ENCODE results near the gene UST.
"Not testable (repeated sequence)": the region's sequence is repeated elsewhere in the genome, so short reads cannot be mapped to it uniquely, and the experiment has no call there.

Gene UST

DNA sequence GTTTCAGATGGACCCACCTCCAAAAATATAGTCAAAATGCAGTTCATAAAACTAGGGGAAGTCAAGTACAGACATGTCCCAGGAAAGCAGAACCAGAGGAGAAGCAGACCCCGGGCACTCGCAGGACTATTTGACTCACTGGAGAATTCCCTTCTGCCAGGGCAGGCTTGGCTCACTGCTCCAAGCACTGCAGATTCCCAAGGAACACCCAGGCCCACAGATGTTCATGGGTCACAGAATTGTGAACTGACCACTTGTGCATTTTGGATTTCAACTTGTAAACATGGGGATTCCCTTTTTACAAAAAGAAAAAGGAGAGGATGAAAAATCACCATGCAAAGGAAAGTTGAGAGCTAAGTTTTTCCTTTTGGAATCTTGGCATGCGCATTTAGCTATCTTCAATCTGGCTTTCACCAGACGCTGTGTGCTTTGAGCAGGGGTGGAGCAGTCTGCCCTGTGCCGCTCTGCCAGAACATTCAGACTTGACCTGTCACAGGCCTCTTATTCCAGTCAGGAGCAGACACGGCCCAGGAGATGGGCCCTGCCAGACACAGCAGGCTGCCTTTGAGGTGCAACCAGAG lies 333.2 kb downstream of the UST start:
- FAIRE-seq (no peak), DNase-seq (ENCODE audit: low spot score) (no peak)

DNA sequence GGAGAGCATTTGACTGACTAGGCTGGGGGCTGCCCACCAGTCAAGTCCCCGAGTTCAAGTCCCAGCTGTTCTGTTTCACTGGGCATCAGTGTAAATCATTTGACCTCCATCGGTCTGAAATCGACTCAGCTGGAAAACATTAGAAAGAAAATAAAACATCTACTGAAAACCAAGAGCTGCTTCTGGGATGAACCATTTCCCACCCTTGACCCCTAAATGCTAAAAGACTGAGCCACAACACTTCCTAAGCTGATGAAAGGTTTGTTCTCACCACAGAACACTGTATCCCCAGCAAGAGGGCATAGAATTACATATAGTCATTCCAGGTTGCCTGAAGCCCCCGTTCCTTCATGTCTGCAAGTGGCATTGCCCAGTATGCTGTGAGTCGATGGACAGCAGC lies 333.7 kb downstream of the UST start:
- no peak for DNase-seq (ENCODE audit: low spot score)
- no peak for FAIRE-seq

DNA sequence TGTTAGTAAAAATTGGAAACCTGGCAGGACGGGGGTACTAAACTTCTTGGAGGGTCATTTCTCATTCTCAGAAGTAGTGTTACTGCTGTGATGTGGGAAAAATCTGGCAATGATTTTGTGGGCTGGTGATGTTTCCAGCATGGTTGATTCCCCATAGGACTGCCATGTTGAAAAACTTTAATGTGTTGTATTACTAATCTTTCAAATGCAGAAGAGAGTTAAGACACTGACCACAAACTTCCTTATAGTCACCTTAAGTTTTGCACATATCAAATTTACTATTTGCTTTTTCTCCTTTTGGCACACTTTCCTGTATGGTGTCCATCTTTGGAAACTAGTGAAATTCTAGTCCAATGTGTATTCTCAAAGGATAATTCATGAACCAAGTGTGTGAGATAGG lies 334.5 kb downstream of the UST start:
- DNase-seq (ENCODE audit: low spot score) (no peak), FAIRE-seq (no peak)

DNA sequence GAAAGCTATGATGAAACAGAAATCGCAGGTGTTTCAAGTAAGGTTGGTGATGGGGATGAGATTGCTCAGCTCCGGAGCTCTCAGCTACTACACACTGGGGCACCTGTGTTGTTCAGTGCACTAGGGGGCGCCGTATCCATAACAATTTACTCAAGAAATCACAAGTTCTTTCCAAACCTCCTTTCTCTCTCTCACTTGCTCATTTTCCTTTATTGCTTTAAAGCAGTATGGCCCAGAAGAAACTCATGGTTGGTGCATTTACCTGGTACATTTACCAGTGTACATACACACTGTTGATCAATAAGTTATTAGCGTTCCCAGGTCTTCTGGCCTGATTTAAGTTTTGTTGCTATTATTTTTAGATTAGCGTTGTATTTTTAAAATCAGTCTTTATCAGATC lies 335.5 kb downstream of the UST start:
- FAIRE-seq: peak; percentile 69

DNA sequence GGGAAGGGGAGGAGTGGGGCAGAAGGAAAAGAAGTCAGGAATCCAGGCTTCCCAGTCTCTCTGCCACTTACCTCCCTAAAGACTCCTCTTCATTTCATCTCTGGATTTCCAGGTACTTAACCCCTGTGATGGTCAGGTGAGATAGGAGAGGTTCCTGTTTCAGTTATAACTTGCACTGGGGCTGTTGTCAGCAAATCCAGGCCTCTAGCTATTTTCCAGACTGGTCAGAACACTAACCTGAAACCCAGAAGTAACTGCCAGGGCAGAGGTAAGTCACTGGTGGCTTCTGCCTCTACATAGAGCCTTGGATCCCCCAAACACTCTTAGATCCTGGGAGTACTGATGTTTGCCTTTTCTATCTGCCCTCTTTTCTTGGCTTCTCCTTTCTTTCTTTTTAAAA lies 337.2 kb downstream of the UST start:
- DNase-seq (ENCODE audit: low spot score) (no peak), FAIRE-seq (no peak)

More for the DNA sequence above, 335.5 kb downstream of the UST start:
- peak; percentile 57 for DNase-seq (ENCODE audit: low spot score)

DNA sequence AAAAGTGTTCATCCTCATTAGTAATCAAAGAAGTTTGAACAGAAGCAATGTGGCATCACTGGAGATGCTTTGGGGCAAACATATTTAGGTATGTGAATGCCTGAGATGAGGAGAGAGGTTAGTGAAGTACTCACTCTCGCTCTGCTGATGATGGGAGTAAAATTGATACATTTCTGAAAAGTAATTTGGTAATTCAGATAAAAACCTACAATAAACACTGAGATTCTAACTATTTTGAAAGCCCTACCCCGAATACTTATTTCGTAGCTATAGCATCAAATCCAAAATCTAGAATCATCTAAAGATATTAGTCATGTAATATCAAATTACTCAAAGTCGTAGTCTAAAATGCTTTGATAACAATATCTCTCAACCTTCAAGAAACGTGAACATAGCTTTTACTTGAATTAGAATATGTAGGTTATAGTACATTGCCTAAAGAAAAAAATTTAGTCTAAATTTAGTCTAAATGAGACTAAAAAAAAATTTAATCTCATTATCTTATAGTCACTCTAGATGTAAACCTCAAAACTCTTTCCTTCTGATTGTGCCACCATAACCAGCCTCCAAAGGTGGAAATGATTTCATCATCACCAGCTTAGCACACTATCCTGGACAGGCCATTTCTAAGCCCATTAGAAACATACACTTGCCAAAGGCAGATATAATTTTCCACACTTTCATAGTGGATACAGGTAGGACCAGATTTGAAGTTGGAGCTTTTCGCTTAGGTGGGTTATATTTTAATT lies 338.2 kb downstream of the UST start:
- no peak for DNase-seq (ENCODE audit: low spot score)
- FAIRE-seq: no peak

DNA sequence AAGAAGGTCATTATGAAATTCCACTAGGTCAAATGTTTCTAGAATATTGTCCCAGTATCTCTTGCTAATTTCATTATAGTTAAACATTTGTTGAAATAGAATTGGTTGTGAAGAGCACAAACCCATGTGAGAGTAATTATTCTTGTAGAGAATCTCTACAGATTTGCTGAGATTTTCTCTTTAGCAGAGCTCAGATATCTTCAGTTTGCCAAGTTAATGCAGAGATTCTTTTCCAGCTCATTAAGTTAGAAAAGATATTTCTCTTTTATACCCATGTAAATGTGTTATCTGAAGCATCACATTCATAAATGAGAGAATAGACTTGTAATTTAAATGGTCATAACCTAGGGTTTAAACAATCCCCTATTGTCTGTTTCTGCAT lies 338.7 kb downstream of the UST start:
- DNase-seq (ENCODE audit: low spot score): no peak
- no peak for FAIRE-seq

DNA sequence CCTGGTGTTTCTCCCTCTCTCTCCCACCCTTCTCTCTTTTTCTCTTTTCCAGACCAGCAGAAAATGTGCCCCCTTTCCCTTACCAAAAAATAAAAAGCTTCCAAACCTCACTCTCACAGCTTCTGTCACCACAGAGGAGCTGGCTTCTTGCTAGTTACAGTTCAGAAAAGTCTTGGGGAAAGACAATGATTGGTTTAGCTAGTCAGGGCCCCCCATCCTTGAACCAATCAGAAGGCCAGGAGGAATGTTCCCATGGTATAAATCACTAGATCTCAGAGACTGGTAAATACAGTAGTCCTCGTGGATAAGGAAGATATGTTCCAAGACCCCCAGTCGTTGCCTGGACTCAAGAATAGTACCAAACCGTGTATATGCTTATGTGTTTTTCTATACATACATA lies 339.5 kb downstream of the UST start:
- FAIRE-seq: no peak
- no peak for DNase-seq (ENCODE audit: low spot score)

DNA sequence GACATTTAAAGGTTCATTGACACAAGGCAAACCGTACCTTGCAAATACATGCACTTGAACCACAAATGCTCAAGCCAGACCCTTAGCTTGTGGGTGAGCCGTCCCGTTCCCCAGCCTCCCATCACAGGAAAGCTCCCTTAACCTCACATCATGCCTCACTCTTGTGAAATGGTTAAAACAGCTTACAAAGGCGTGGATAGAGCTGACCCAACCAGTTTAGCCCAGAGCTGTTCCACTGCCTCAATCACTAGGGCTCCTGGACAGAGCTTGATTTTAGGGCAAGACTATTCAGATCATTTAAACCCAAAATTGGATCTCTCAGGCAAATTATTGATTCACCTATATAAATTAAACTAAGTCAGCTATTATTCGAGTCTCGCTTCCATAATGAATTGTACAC lies 341.1 kb downstream of the UST start:
- DNase-seq (ENCODE audit: low spot score) (no peak), FAIRE-seq (no peak)

DNA sequence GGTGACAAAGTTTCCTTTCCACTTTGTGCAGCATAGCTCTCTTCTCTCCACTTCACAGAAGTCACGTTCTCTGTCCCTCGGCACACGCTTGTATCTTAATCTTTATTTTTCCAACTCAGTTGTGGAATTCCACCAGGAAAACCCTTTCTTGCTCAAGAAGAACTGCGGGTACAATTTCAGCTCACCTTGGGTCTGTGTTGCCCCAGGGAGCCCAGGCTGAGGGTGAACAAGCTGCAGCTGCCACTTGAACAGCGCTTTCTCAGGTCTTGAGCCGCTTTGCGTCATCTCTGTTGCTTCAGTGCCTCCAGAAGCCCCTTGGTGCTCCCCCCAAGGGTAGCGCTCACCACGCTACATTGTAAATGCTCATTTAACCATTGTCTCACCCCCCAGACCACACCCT lies 341.5 kb downstream of the UST start:
- DNase-seq (ENCODE audit: low spot score) (no peak), FAIRE-seq (no peak)

DNA sequence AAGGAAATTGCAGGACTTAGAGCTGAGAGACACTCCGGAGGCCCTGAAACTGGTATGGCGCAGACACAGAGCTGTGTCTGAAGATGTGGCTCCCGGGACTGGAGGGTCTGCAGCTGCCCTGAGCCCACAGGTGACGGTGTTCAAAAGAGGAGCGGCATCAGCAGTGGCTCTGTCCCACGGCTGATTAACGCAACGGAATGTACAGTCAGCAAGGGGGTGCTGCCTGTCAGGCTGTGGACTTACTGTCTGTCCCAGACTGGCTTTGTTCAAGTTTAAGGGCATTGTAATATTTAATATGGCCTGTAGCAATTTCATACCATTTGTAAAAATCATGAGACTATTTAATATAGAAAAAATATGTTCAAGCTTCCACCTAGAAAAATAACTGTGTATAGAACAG lies 342.7 kb downstream of the UST start:
- no peak for DNase-seq (ENCODE audit: low spot score)
- FAIRE-seq: no peak

DNA sequence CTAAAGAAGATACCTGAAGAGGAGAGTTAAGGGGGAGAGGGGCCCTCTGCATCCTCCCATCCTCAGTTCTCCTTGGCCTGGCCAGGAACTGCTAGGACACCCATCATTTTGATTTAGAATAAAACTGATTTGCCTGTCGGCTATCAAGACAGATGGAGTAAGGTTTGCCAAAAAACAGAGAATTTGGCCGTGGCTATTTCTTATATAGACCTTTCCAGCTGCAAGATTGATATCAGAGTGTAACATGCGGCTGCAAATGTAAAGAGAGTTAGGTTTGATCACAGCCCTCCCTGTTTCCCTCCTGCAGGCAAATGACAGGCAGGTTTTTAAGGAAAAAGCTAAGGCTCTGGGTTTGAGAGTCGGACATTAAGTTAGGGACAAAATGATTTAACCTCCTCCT lies 344.1 kb downstream of the UST start:
- DNase-seq (ENCODE audit: low spot score) (no peak), FAIRE-seq (no peak)

DNA sequence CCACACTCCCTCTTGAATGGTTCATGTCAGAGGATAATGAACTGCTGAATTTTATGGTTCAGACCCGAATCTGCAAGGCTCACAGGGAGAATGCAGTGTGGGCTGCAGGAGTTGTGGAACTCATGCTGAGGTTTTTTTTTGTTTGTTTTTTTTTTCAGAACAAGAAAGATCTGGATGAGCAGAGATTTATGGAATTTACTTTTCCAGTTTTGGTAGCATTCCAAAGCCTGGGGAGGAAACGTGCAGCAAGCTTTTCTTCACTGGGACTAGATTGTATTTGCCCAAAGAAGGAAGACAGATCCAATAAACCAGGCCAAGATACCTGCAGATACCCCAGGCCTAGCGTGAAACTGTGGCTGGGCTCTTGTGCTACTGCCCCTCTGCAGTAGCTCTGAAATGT lies 346.8 kb downstream of the UST start:
- FAIRE-seq: no peak
- DNase-seq (ENCODE audit: low spot score): no peak

DNA sequence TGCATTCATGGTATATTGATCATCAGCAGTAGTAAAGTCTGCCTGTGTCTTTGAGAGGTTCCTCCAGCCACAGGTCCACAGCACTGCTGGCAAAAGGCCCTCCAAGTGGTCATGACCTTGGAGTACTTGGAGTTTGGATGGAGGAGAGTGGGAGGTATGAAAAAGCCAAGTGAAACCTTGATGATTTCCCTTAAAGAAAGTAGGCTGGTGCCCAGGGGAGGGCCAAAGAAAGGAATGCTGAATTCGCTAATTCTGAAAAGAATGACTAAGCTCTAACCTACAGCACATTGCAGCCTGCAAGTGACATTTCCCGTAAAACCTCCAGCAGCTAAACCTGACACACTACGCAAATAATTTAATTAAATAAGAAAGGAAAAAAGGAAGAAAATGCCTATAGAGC lies 347.3 kb downstream of the UST start:
- DNase-seq (ENCODE audit: low spot score) (peak; percentile 59), FAIRE-seq (no peak)

DNA sequence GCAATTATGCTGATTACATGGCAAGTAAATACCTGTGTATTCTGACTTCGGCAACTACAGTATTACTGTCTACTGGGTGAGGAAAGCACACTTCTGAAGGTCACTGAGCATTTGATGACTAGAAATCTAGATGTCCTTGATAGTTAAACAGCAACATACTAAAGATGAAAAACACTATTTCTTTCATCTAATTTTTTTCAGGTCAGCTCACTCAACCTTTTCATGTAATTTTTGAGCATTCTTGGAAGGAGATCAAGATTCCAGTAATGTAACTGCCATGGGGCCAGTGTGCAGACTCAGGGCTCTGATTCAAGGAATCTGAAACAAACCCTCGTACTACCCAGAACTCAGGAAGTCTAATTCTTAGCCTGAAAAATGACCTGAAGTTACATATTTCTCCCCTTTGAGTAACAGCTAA lies 348.1 kb downstream of the UST start:
- DNase-seq (ENCODE audit: low spot score) (peak; percentile 46), FAIRE-seq (peak; percentile 85)

DNA sequence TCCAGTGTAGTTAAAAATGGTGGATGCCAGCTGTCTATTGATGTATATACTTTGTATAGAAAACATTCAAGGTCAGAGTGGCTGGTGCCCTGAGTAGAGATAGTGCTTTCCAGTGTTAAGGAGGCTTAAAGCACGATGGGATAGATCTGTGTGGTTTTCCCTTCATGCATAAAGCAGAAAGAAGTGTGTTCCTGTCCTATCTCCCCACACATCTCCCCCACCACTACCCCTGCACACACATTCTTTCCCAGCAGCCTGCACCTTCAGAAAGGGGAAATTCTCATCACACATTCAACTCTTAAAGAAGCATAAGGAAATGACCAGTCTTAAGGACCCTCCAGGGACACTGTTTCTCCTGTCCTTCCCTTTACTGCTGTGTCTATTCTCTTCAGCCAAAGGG lies 349.0 kb downstream of the UST start:
- no peak for DNase-seq (ENCODE audit: low spot score)

DNA sequence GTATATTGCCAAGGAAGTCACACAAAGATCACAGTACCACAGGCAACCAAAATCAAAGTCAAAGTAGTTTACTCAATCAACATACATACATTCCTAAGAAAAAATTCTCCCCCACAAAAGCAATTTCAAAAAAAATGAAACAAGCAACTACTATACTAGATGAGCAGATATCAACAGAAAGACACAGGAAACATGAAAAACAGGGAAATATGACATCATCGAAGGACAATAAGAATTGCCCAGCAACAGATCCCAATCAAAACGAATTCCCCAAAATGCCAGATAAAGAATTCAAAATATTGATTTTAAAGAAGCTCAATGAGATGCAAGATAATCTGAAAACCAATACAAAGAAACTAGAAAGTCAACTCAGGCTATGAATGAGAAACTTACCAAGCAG lies 351.0 kb downstream of the UST start:
- FAIRE-seq (no peak), DNase-seq (ENCODE audit: low spot score) (no peak)

More for the DNA sequence above, 349.0 kb downstream of the UST start:
- no peak for FAIRE-seq

DNA sequence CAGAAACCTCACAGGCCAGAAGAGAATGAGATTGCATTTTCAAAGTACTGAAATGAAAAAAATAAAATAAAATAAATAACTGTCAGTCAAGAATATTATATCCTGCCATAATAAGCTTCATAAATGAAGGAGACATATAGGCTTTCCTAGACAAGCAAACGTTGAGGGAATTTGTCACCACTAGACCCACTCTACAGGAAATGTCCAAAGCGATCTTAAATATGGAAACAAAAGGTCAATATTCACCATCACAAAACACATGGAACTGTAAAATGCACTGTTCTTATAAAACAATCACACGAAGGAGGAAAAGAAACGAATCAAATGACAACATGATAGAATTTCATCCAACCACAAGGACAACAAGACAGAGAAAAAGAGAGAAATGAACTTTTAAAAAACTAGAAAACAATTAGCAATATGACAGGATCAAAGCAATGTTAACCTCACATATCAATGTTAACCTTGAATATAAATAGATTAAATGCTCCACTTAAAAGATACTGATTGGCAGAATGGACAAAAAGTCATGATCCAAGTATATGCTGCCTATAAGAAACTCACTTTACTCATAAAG lies 352.0 kb downstream of the UST start:
- FAIRE-seq (no peak), DNase-seq (ENCODE audit: low spot score) (no peak)

DNA sequence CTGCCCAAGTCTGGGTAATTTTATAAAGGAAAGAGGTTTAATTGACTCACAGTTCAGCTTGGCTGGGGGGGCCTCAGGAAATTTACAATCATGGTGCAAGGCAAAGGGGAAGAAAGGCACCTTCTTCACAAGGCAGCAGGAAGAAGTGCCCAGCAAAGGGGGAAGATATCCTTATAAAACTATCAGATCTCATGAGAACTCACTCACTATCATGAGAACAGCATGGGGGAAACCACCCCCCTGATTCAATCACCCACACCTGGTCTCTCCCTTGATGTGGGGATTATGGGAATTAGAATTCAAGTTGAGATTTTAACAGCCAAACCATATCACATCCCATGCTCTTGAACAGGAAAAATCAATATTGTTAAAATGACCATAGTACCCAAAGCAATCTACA lies 355.5 kb downstream of the UST start:
- no peak for FAIRE-seq

DNA sequence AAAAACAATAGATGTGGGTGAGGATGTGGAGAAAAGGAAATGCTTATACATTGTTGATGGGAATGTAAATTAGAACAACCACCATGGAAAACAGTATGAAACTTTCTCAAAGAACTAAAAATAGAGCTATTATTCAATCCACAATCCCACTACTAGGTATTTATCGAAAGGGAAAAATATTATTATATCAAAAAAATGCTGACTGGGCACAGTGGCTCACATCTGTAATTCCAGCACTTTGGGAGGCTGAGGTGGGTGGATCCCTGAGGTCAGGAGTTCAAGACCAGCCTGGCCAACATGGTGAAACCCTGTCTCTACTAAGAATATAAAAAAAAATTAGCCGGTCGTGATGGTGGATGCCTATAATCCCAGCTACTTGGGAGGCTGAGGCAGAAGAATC lies 357.1 kb downstream of the UST start:
- FAIRE-seq; DNase-seq (ENCODE audit: low spot score): not testable (repeated sequence)

More for the DNA sequence above, 355.5 kb downstream of the UST start:
- no peak for DNase-seq (ENCODE audit: low spot score)

DNA sequence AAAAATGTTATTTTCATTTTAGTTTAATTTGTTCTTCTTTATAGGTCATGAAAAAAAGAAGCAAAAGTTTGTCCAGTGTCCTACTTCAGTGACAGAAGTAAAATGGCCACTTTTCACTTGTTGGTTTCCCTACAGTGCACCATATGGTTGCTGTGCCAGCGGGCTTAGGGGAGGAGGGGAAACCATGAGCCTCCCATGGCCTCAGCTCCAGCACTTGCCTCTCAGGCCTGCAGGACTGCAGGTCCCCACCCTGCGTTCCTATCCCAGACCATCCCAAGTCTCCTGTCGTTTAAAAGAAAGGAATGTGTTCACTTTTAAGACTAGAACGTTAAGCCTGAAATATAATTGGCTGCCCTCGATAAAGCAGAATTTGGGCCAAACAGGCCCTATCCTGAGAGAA lies 360.7 kb downstream of the UST start:
- FAIRE-seq (no peak), DNase-seq (ENCODE audit: low spot score) (no peak)

DNA sequence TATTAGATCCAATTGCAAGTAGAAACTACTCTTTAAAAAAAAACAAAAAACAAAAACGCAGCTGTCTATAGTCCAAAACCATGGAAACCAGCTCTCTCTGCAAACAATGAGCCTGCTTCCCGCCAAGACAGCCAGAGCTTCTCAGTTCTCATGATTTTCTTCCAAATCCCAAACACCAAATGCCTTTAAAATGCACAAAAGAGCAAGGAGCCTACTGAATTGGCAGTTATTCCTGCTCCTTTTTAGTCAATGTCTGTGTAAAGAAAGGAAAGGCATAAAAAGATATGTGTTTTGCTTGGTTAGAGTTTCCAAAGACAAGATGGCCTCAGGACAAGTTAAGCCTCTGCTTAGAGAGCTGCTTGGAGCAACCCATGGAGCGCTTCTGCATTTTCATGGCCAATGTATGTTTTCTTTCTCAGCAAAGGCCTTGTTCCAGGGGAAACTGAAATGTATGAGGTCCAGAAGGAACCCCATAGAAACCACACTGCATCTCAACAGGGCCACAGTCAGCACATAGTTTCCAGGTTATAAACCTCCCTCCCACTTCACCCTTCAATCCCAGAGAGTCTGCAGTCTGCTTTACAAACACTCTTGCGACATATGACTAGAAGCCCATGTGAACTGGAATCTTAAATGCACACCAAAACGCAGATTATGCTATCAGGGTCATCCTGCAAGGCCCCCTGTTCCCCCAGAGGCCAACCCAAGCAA lies 361.4 kb downstream of the UST start:
- FAIRE-seq (no peak), DNase-seq (ENCODE audit: low spot score) (no peak)

DNA sequence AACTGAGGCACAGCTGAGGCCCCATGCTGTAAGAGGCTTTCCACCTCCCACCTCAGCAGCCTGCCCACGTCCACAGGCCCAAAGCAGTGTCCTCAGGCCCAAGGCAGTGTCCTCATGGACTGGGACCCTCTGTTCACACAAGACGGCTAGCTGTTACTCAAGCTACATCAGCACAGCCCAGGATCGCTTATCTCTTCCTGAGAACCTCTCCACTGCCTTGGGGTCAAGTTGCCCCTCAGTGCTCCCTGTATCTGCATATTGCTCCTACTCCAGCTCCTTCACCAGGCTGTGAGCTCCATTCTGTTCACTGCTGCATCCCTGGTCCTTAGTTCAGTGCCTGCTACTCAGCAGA lies 361.9 kb downstream of the UST start:
- no peak for DNase-seq (ENCODE audit: low spot score)
- FAIRE-seq: no peak

All from RCC 7860 (cell line).